ENCODE data around the gene SCUBE2.
"Not testable (repeated sequence)": the region's sequence is repeated elsewhere in the genome, so short reads cannot be mapped to it uniquely, and the experiment has no call there.

SCUBE2 gene

GRCh38 chr11:9002920-9003572 is 88.4 kb downstream of the SCUBE2 start:
- H3K27ac ChIP-seq = peak overlapping the region; percentile 40; the same call in 1 of the 2 replicates
- no peak for TF ChIP-seq CTCF (conservative IDR thresholded peaks at IDR 0.05)

- no peak overlapping the region for H3K27ac ChIP-seq
- no peak for TF ChIP-seq CTCF (conservative IDR thresholded peaks at IDR 0.05)
Observed at GRCh38 chr11:9001736-9002135, 89.7 kb downstream of the SCUBE2 start.

- no peak for TF ChIP-seq CTCF (conservative IDR thresholded peaks at IDR 0.05)
- no peak overlapping the region for H3K27ac ChIP-seq
Observed at GRCh38 chr11:8998017-8998416, 93.4 kb downstream of the SCUBE2 start.

- no peak overlapping the region for H3K27ac ChIP-seq
- no peak for TF ChIP-seq CTCF (conservative IDR thresholded peaks at IDR 0.05)
Observed at GRCh38 chr11:8997451-8997850, 93.9 kb downstream of the SCUBE2 start.

GRCh38 chr11:8989453-8989852 is 101.9 kb downstream of the SCUBE2 start:
- no peak overlapping the region for H3K27ac ChIP-seq
- no peak for TF ChIP-seq CTCF (conservative IDR thresholded peaks at IDR 0.05)

- no peak for TF ChIP-seq CTCF (conservative IDR thresholded peaks at IDR 0.05)
- H3K27ac ChIP-seq = no peak overlapping the region
Observed at GRCh38 chr11:8988329-8989234, 102.8 kb downstream of the SCUBE2 start.

- no peak for TF ChIP-seq CTCF (conservative IDR thresholded peaks at IDR 0.05)
- no peak overlapping the region for H3K27ac ChIP-seq
Observed at GRCh38 chr11:8987446-8987845, 104.0 kb downstream of the SCUBE2 start.

- not testable (repeated sequence) for H3K27ac ChIP-seq
Observed at GRCh38 chr11:8986772-8987171, 104.6 kb downstream of the SCUBE2 start.
